GM12878 (cell line): ENCODE data around the gene APOL4. TPM values are rescaled to one million over a fixed set of nuclear protein-coding genes. Genes with fewer than 3 reads are reported as not detected.

ENCODE experiments used
- ATAC-seq: fragments of 200-7000 bp; cut with Tn5 transposase; 3 replicates; pipeline ENCODE4 v1.9.1; 2020; ENCODE audit warnings: mild to moderate bottlenecking, moderate library complexity
- BruUV-seq: library from RNA; stranded (reverse); fragments of 400-500 nt; replicated peaks from 2 replicates; lab custom pipeline; 2021; lab: Mats Ljungman, UMichigan
- CTCF ChIA-PET: fragments of 300-600 bp; sonication (Branson Sonifier 250); formaldehyde crosslinking; extraction: SDS; loops from one replicate; lab custom pipeline; 2021; ENCODE audit warnings: inconsistent platforms; lab: Yijun Ruan, JAX
- POLR2A ChIA-PET: fragments of 350-600 bp; formaldehyde crosslinking; extraction: SDS; loops from one replicate; lab custom pipeline; 2021; ENCODE audit warnings: inconsistent platforms; lab: Charles Lee
- RAD21 ChIA-PET: fragments of 300-600 bp; sonication (Branson Sonifier 250); formaldehyde crosslinking; loops from one replicate; lab custom pipeline; 2023; ENCODE audit warnings: antibody characterized with exemption; ENCODE audit not compliant: unreplicated experiment; lab: Charles Lee
- SMC1A ChIA-PET: fragments of 300-600 bp; sonication (Branson Sonifier 250); formaldehyde crosslinking; loops from one replicate; lab custom pipeline; 2023; ENCODE audit not compliant: unreplicated experiment, uncharacterized antibody; lab: Charles Lee
- DNase-seq: peaks from one replicate; pipeline ENCODE4 v3.0.0-alpha.2; 2011; ENCODE audit warnings: low read depth, low spot score
- FAIRE-seq: peaks from 3 replicates; lab custom pipeline; 2011; peaks lifted over from hg19 to GRCh38; lab: Jason Lieb, UNC
- H2AFZ ChIP-seq: 2 replicates; pipeline ENCODE4 v1.6.0; 2011; ENCODE audit warnings: low read depth, low read length, control low read depth; ENCODE audit not compliant: control insufficient read depth
- H3K27ac ChIP-seq: 2 replicates; pipeline ENCODE4 v1.5.1; 2011; ENCODE audit warnings: control low read depth; ENCODE audit not compliant: control insufficient read depth, insufficient read depth
- H3K27me3 ChIP-seq, 2 experiments: replicated peaks in 1 of 2; 2 replicates each; pipeline versions ENCODE4 v1.6.0 to v1.6.1; 2011; ENCODE audit warnings: low read length in 1 of 2; ENCODE audit not compliant: control insufficient read depth in 2 of 2, insufficient read depth in 2 of 2
- H3K36me3 ChIP-seq, 2 experiments: 2 replicates each; pipeline ENCODE4 v1.5.1; 2011; ENCODE audit warnings: low read length in 1 of 2; ENCODE audit not compliant: control insufficient read depth in 2 of 2, insufficient read depth in 2 of 2
- H3K4me1 ChIP-seq: 2 replicates; pipeline ENCODE4 v1.6.1; 2011; ENCODE audit warnings: mild to moderate bottlenecking, low read length, moderate library complexity, mixed read lengths; ENCODE audit not compliant: control insufficient read depth, insufficient read depth
- H3K4me2 ChIP-seq: 2 replicates; pipeline ENCODE4 v1.6.0; 2011; ENCODE audit warnings: control low read depth; ENCODE audit not compliant: control insufficient read depth, insufficient read depth
- H3K4me3 ChIP-seq: fragments of 200-600 bp; sonication (generic); 2 replicates; pipeline ENCODE4 v1.5.1; 2016
- H3K79me2 ChIP-seq: 2 replicates; pipeline ENCODE4 v1.6.0; 2011; ENCODE audit warnings: low read length; ENCODE audit not compliant: control insufficient read depth, insufficient read depth
- H3K9ac ChIP-seq: 2 replicates; pipeline ENCODE4 v1.8.0; 2011; ENCODE audit warnings: low read length, control low read depth, mixed read lengths; ENCODE audit not compliant: control insufficient read depth, insufficient read depth
- H3K9me3 ChIP-seq: replicated peaks from 3 replicates; pipeline ENCODE4 v1.5.1; 2011; ENCODE audit warnings: mild to moderate bottlenecking, low read length; ENCODE audit not compliant: control insufficient read depth, insufficient read depth
- H4K20me1 ChIP-seq: 2 replicates; pipeline ENCODE4 v1.6.0; 2011; ENCODE audit not compliant: control insufficient read depth, insufficient read depth
- EGR1 ChIP-seq, 2 experiments: IDR thresholded peaks; 1 replicate in 1 of 2; 2 replicates in 1 of 2; pipeline ENCODE4 v1.6.1; 2011 to 2012; ENCODE audit warnings: low read depth in 2 of 2, low read length in 2 of 2, borderline replicate concordance in 1 of 2, mild to moderate bottlenecking in 1 of 2, moderate library complexity in 1 of 2
- RAD21 ChIP-seq: IDR thresholded peaks from 2 replicates; pipeline ENCODE4 v1.6.1; 2011; ENCODE audit warnings: mild to moderate bottlenecking, low read depth, low read length, moderate library complexity; ENCODE audit not compliant: insufficient read depth
- SMC3 ChIP-seq: IDR thresholded peaks from 2 replicates; pipeline ENCODE4 v1.6.1; 2011; ENCODE audit warnings: low read length, improper control_type of control experiment, borderline replicate concordance
- WGBS: methylation state at CpG from one replicate; pipeline ENCODE4 v1.1.6; 2016; ENCODE audit warnings: low lambda C conversion rate; ENCODE audit not compliant: insufficient replicate concordance, insufficient coverage; ENCODE audit errors: missing lambda C conversion rate; 5-methylcytosine and 5-hydroxymethylcytosine counted together
- in situ Hi-C: fragments of 300-500 bp; cut with MboI; formaldehyde crosslinking; loops from 9 replicates; pipeline ENCODE4 v1.14.3; 2018; ENCODE audit warnings: mixed read lengths
- intact Hi-C: fragments of 100-400 bp; cut with micrococcal nuclease; formaldehyde crosslinking; loops from one replicate; pipeline ENCODE4 v1.14.2; 2022; ENCODE audit not compliant: unreplicated experiment
- polyA plus RNA-seq, 11 experiments: library from polyadenylated mRNA; depleted of rRNA in 4 of 11; unstranded in 6 of 11; stranded (reverse) in 5 of 11; fragments of >200 nt; fragmentation: Nextera tagmentation in 4 of 11; fragmentation: Illumina TruSeq in 1 of 11; extraction: Ambion mirVana in 4 of 11; extraction: Trizol in 1 of 11; gene quantifications; 1 replicate in 1 of 11; 2 replicates in 10 of 11; pipeline versions ENCODE4 v1.2.1 to v1.2.3, GENCODE V29; 2011 to 2016; ENCODE audit warnings: inconsistent platforms in 2 of 11, missing spikeins in 2 of 11, low read depth in 1 of 11
- total RNA-seq, 4 experiments: library from RNA; depleted of rRNA in 3 of 4; stranded (reverse); fragments of >200 nt in 3 of 4; fragmentation: Illumina TruSeq in 1 of 4; extraction: Trizol in 1 of 4; gene quantifications; 2 replicates each; pipeline versions ENCODE4 v1.2.1 to v1.2.3, GENCODE V29; 2013 to 2021
- TF ChIP-seq, protein P1 (sequence below), 3 experiments: IDR thresholded peaks in 2 of 3; conservative IDR thresholded peaks in 1 of 3; 2 replicates each; pipeline ENCODE4 v1.5.1; 2011; ENCODE audit warnings: low read depth in 3 of 3, low read length in 3 of 3, mild to moderate bottlenecking in 3 of 3, control low read depth in 2 of 3, moderate library complexity in 2 of 3, inconsistent platforms in 1 of 3, mixed read lengths in 1 of 3; ENCODE audit not compliant: control insufficient read depth in 2 of 3, insufficient read depth in 1 of 3; ENCODE audit errors: extremely low read depth in 1 of 3

The APOL4 gene
- total and polyA plus RNA-seq, 10 of the 15 experiments (the other 5 are each of a cell fraction or from before 2014, with no cell fraction given): 0.03 to 0.24 (median 0.19) TPM; not detected in 7

DNA sequence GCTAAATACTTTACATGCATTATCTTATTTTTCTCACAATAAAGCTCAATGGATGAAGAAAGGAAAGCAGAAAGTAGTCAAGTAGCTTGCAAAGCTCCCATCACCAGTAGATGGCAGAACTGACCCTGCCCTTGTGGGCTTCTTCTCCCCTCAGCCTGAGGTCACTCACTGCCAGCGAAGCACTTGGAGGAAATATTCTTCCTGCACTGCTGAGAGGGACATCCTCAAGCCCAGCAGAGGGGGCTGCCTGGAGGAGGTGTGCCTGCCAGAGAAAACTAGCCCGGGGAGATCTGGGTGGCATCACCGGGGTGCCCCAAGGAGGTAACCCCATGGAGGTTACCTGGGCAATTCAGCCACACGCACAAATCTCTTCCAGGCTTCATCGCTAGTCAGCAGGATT is 6.6 kb downstream of the APOL4 start:
- ChIA-PET POLR2A (no interaction called here), RAD21 (interaction anchor here (0.8 to 2.7 kb wide), 17 partner anchors 17 to 276 kb away, joined by 3 to 19 read pairs (median 5); partner anchors contain the start of genes APOL2 and APOL3), SMC1A (interaction anchor here (0.6 to 6.4 kb wide), 18 partner anchors 18 to 137 kb away, joined by 3 to 36 read pairs (median 5); partner anchors contain the start of gene APOL2), CTCF (interaction anchor here (0.7 to 6.7 kb wide), 27 partner anchors 10 to 292 kb away, joined by 3 to 94 read pairs (median 6); partner anchors contain the start of genes APOL2 and APOL3)
- DNase-seq: no peak
- ATAC-seq: peak; percentile 91
- H3K36me3 ChIP-seq: no peaks in the 10 kb centered on the region
- peak; percentile 72 for FAIRE-seq
- TF ChIP-seq SMC3 (peak; percentile 69; the same call in 1 of the 2 replicates), EGR1 (IDR thresholded peaks at IDR 0.05; ENCODE audit: borderline replicate concordance in 1 of 2, low read depth in 2 of 2, low read length in 2 of 2) (no peak), RAD21 (peak; percentile 72)
- TF ChIP-seq, protein P1, sequence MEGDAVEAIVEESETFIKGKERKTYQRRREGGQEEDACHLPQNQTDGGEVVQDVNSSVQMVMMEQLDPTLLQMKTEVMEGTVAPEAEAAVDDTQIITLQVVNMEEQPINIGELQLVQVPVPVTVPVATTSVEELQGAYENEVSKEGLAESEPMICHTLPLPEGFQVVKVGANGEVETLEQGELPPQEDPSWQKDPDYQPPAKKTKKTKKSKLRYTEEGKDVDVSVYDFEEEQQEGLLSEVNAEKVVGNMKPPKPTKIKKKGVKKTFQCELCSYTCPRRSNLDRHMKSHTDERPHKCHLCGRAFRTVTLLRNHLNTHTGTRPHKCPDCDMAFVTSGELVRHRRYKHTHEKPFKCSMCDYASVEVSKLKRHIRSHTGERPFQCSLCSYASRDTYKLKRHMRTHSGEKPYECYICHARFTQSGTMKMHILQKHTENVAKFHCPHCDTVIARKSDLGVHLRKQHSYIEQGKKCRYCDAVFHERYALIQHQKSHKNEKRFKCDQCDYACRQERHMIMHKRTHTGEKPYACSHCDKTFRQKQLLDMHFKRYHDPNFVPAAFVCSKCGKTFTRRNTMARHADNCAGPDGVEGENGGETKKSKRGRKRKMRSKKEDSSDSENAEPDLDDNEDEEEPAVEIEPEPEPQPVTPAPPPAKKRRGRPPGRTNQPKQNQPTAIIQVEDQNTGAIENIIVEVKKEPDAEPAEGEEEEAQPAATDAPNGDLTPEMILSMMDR (IDR thresholded peaks at IDR 0.05 in 2 of 3, conservative IDR thresholded peaks at IDR 0.05 in 1 of 3; ENCODE audit: control insufficient read depth in 2 of 3, extremely low read depth in 1 of 3, insufficient read depth in 1 of 3, low read depth in 3 of 3, low read length in 3 of 3): peak; percentile 68 to 79 (median 78)
- H3K9ac ChIP-seq: no peak overlapping the region
- H4K20me1 ChIP-seq: no peaks in the 10 kb centered on the region
- H3K4me1 ChIP-seq: peaks cover 12% of the 10 kb centered on the region
- H3K27ac ChIP-seq: no peak overlapping the region
- no peaks in the 10 kb centered on the region for H3K79me2 ChIP-seq
- H3K27me3 ChIP-seq: no peaks in the 10 kb centered on the region
- in situ Hi-C loops (loop anchor here (5.0 kb wide), 1 partner anchor 77 kb away; no protein-coding TSS in a partner anchor), intact Hi-C loops (loop anchor here (1.0 to 10.0 kb wide), 2 partner anchors 26 to 290 kb away; partner anchors contain the start of gene TXN2)
- no TSS peak for BruUV-seq
- no peak overlapping the region for H2AFZ ChIP-seq
- H3K4me3 ChIP-seq: no peak overlapping the region
- WGBS: 53% methylated on average over 5 of the region's 5 CpGs
- H3K4me2 ChIP-seq: no peak overlapping the region
- H3K9me3 ChIP-seq: no peaks in the 10 kb centered on the region
